Measurements from ENCODE around the gene KCNQ4.
A peak's percentile ranks its signal among the peaks of the same experiment; 100 is the strongest.

The KCNQ4 gene

GRCh38 chr1:40870135-40870728 lies 86.6 kb downstream of the KCNQ4 start:
- peak; percentile 55 for DNase-seq

- DNase-seq = no peak
These were observed 88.7 kb downstream of the KCNQ4 start for GRCh38 chr1:40872276-40872675.

GRCh38 chr1:40873863-40874472 lies 90.4 kb downstream of the KCNQ4 start:
- DNase-seq = no peak

- no peak for DNase-seq
These were observed 92.8 kb downstream of the KCNQ4 start for GRCh38 chr1:40876436-40876761.

GRCh38 chr1:40876891-40877290 lies 93.3 kb downstream of the KCNQ4 start:
- DNase-seq = peak; percentile 16

GRCh38 chr1:40877698-40878097 lies 94.1 kb downstream of the KCNQ4 start:
- peak; percentile 85 for DNase-seq

- DNase-seq = no peak
These were observed 95.3 kb downstream of the KCNQ4 start for GRCh38 chr1:40878906-40879305.

- no peak for DNase-seq
These were observed 96.0 kb downstream of the KCNQ4 start for GRCh38 chr1:40879482-40880175.

DNA sequence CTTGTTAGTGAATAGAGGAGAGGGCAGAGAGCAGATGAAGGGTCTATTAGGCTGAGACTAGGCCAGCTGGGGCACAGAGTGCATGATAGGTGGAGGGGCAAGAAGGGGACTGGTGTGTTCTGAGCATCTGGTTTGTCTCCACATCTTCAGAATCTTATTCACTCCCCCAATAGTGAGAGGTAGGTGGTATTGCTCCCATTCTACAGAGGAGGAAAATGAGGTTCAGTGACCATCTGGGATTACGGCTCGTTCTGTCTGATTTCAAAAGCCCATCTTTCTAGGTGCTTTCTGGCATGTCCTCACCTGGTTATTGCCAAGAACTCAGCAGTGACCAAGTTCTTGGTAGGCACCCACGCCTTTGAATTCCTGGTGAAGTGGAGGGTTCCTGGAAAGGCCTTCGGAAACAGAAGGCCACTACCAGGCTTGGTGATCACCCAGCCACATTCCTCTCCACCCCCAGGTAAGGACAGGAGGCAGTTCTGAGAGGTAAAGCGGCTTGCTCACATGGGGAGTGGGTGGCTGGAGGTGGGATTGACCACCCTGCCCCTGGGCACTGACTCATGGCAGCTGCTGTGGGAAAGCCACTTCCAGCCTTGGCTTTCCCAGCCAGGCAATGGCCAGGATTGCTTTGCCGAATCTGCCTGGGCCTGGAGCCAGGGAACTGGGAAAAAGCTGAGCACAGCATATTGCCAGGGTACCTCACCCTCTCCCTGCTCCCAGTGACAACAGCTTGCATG lies 97.4 kb downstream of the KCNQ4 start:
- DNase-seq = no peak

DNA sequence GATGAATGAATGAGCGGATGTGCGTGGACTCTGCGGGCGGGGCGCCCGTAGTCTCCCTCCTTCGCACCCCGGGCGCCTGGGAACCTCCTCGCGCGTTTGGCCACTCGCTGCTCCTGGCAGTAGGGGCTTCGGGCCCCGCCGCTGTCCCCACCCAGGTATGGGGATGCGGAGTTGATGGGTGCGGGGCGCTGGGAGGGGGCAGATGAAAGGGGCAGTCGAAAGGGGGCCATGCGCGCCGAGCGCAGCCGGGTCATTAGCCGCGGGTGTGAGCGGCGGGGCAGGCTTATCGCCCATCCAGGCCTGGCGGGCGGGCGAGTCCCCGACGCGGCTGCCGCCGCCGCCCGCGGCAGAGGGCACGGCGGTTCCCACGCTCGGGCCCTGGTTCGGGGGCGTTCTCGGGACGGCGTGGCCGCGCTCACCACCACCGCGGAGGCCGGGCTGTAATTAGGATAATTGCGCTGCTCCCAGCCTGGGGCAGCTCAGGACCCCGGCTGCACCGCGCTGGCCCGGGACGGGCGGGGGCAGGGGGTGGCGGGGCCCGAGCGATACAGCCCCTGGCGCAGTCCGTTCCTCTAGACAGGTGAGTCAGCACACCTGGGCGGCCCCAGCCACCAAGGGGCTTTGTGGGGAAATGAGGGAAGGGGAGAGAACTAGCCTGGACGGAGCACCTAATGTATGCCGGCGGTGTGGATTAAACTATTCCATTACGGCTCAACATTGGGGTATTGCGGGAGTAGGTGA lies 100.6 kb downstream of the KCNQ4 start:
- no peak for DNase-seq

DNA sequence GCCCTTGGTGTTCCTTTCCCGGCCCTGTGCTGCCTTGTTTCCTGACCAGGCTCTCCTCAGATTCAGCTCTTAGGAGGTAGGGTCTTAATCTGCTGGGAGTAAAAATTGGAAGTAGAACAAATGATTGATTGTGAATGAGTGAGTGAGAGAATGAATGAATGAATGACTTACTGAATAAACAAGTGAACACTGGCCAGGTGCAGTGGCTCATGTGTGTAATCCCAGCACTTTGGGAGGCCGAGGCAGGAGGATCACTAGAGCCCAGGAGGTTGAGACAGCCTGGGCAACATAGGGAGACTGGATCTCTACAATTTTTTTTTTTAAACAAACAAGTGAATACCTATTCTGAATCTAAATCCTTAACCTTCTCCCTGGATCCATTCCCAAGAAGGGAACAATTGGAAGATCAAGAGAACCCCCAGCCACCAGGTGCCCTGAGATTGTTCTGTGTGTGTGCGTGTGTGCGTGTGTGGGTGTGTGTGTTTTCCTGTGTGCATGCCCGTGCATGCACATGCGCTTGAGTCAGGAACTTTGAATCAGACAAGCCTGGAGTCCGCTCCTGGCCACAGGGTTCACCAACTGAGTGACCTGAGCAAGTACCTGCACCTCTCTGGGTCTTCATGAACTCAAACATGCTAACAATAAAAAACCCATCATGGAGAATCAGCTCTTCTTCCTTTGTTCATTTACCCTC lies 102.9 kb downstream of the KCNQ4 start:
- no peak for DNase-seq

GRCh38 chr1:40887012-40887378 lies 103.4 kb downstream of the KCNQ4 start:
- DNase-seq = no peak

DNA sequence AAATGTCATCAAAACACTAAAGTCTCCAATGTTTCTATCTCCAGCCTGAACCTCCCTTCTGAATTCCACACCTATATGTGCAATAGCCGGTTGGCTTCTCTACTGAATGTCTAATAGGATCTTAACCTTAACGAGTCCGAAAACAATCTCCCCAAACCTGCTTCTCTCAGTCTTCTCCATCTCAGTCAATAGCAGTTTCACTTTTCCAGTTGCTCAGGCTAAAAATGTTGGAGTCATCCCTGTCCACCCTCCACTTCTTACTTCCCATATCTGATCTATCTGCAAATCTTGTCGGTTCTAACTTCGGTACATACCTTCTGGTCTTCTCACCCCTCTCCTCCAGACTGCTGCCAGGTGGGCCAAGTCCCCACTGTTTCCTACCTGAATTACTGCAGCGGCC lies 104.1 kb downstream of the KCNQ4 start:
- no peak for DNase-seq
